Testis (tissue), 3 donors: ENCODE results near the gene KCNMB4. TPM values are rescaled to one million over a fixed set of nuclear protein-coding genes. Genes with fewer than 3 reads are reported as not detected.
A peak's percentile ranks its signal among the peaks of the same experiment; 100 is the strongest.

Experiments used
- DNase-seq: peaks from one replicate; pipeline ENCODE4 v3.0.0-alpha.2; 2019
- H3K27ac ChIP-seq, 2 donors: fragments of 200-600 bp; sonication (generic); one replicate each; pipeline ENCODE4 v1.5.1; 2019
- H3K27me3 ChIP-seq: fragments of 200-600 bp; sonication (generic); one replicate; pipeline ENCODE4 v1.5.1; 2019
- H3K36me3 ChIP-seq: fragments of 200-600 bp; sonication (generic); one replicate; pipeline ENCODE4 v1.5.1; 2017; ENCODE audit warnings: low read depth; ENCODE audit errors: missing control alignments
- H3K4me1 ChIP-seq: fragments of 200-600 bp; sonication (generic); one replicate; pipeline ENCODE4 v1.5.1; 2019
- H3K4me3 ChIP-seq, 2 donors: fragments of 200-600 bp; sonication (generic); one replicate each; pipeline ENCODE4 v1.5.1; 2017 to 2019
- H3K9me3 ChIP-seq: fragments of 200-600 bp; sonication (generic); one replicate; pipeline ENCODE4 v1.5.1; 2017
- CTCF ChIP-seq, 3 experiments: fragments of 450-650 bp in 2 of 3; fragments of 200-600 bp in 1 of 3; sonication (generic) in 1 of 3; IDR thresholded peaks; one replicate each; pipeline ENCODE4 v1.5.1; 2016 to 2019; ENCODE audit warnings: antibody characterized with exemption in 3 of 3, mild to moderate bottlenecking in 2 of 3, moderate library complexity in 1 of 3
- POLR2A ChIP-seq: fragments of 450-650 bp; IDR thresholded peaks from one replicate; pipeline ENCODE4 v1.6.1; 2017; ENCODE audit warnings: antibody characterized with exemption, mild to moderate bottlenecking, moderate library complexity
- WGBS, 2 donors: methylation state at CpG; one replicate each; pipeline ENCODE4 v1.1.5; 2018; 5-methylcytosine and 5-hydroxymethylcytosine counted together
- intact Hi-C: fragments of 100-400 bp; cut with DNase I; formaldehyde crosslinking; loops from one replicate; pipeline ENCODE4 v1.15.1; 2023; ENCODE audit warnings: low total_unique reads
- polyA plus RNA-seq: library from polyadenylated mRNA; stranded (reverse); fragments of 350-450 nt; fragmentation: Illumina TruSeq; extraction: RNeasy Lipid Tissue Mini Kit (QIAGEN cat#74804); gene quantifications from one replicate; pipeline ENCODE4 v1.2.3, GENCODE V29; 2014; ENCODE audit warnings: low read depth, low replicate concordance; ENCODE audit not compliant: insufficient read depth
- total RNA-seq, 2 donors: library from RNA; depleted of rRNA; stranded (reverse); fragments of >200 nt; gene quantifications; one replicate each; pipeline ENCODE4 v1.2.3, GENCODE V29; 2016

Gene KCNMB4
- total and polyA plus RNA-seq, 3 donors from 2014 or later, result 3.5 to 8.8 (median 7.1) TPM

- H3K27ac ChIP-seq, result no peak overlapping the region
- WGBS, 2 donors, result 80 to 85% methylated on average over 2 of the region's 2 CpGs
- intact Hi-C loops, result no loop called here
- TF ChIP-seq POLR2A (no peak), CTCF (IDR thresholded peaks at IDR 0.05) (no peak)
- H3K4me1 ChIP-seq, result no peaks in the 10 kb centered on the region
- H3K36me3 ChIP-seq, result no peaks in the 10 kb centered on the region
- H3K27me3 ChIP-seq, result no peaks in the 10 kb centered on the region
- no peaks in the 10 kb centered on the region for H3K9me3 ChIP-seq
- no peak for DNase-seq
- no peak overlapping the region for H3K4me3 ChIP-seq
These were observed 100.7 kb downstream of the KCNMB4 start for GRCh38 chr12:70466753-70467152.

GRCh38 chr12:70467476-70467875 lies 101.4 kb downstream of the KCNMB4 start:
- no peak for DNase-seq
- Histone ChIP-seq H3K27me3 (no peaks in the 10 kb centered on the region), H3K4me3 (peak overlapping the region in 1 of 2 donors; percentile 42), H3K27ac (no peak overlapping the region), H3K4me1 (no peaks in the 10 kb centered on the region), H3K36me3 (no peaks in the 10 kb centered on the region), H3K9me3 (no peaks in the 10 kb centered on the region)
- TF ChIP-seq CTCF (IDR thresholded peaks at IDR 0.05) (no peak), POLR2A (no peak)
- 66 to 83% methylated on average over 2 of the region's 2 CpGs for WGBS, 2 donors
- intact Hi-C loops, result no loop called here

- H3K36me3 ChIP-seq, result no peaks in the 10 kb centered on the region
- peak overlapping the region; percentile 31 to 42 for H3K4me3 ChIP-seq
- 60 to 66% methylated on average over 10 of the region's 10 CpGs for WGBS, 2 donors
- H3K27me3 ChIP-seq, result no peaks in the 10 kb centered on the region
- intact Hi-C loops, result no loop called here
- TF ChIP-seq POLR2A (no peak), CTCF (IDR thresholded peaks at IDR 0.05) (no peak)
- peak; percentile 67 for DNase-seq
- no peaks in the 10 kb centered on the region for H3K4me1 ChIP-seq
- H3K27ac ChIP-seq, result no peak overlapping the region
- H3K9me3 ChIP-seq, result no peaks in the 10 kb centered on the region
These were observed 102.0 kb downstream of the KCNMB4 start for GRCh38 chr12:70467918-70468733.

- intact Hi-C loops, result no loop called here
- WGBS, 2 donors, result 57 to 78% methylated on average over 3 of the region's 3 CpGs
- no peaks in the 10 kb centered on the region for H3K4me1 ChIP-seq
- H3K9me3 ChIP-seq, result no peaks in the 10 kb centered on the region
- TF ChIP-seq CTCF (IDR thresholded peaks at IDR 0.05), result no peak
- no peak for TF ChIP-seq POLR2A
- H3K4me3 ChIP-seq, result no peak overlapping the region
- no peak overlapping the region for H3K27ac ChIP-seq
- no peak for DNase-seq
- no peaks in the 10 kb centered on the region for H3K27me3 ChIP-seq
- H3K36me3 ChIP-seq, result no peaks in the 10 kb centered on the region
These were observed 102.7 kb downstream of the KCNMB4 start for GRCh38 chr12:70468741-70469140.
